ENCODE measurements around the gene COQ10B.
"Not testable (repeated sequence)": the region's sequence is repeated elsewhere in the genome, so short reads cannot be mapped to it uniquely, and the experiment has no call there.

COQ10B gene

DNA sequence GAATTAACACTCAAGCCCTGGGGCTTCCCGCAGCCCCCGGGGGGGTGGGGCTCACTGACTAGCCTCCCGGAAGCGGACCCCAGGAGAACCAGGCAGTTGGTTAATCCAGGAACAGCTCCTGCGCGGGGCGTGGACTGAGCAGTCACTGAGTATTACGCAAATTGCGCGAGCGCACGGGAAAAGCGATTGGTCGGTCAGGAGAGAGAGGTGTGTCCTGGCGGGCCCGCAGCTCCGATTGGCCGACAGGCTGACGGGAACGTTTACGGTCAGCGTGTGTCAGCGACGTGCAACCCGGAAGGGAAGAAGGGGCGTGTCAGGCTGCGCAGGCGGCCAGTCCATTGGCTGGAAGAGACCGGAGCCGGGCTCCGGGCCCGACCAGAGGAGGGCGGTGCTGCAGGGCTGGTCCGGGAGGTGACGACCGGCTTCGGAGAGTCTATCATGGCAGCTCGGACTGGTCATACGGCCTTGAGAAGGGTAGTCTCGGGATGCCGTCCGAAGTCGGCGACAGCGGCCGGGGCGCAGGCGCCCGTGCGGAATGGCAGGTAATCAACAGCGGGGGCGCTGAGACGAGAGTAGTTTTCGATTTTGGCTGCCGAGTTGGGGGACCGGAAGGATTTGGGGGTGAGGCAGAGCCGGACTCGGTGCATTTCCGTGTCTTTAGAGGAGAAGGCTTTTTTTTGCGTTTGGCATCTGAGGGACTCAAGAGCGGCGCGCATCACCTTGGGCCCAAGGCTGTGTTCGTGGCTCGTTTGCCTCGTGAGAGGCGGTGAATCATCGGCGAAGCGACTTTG lies at the start of gene COQ10B:
Gene COQ10B, plus strand, starts transcription at position 430 of the 791 bp plus-strand sequence. Its CDS starts 9 bp downstream, at position 439.
- DNase-seq = peak; percentile 99

DNA sequence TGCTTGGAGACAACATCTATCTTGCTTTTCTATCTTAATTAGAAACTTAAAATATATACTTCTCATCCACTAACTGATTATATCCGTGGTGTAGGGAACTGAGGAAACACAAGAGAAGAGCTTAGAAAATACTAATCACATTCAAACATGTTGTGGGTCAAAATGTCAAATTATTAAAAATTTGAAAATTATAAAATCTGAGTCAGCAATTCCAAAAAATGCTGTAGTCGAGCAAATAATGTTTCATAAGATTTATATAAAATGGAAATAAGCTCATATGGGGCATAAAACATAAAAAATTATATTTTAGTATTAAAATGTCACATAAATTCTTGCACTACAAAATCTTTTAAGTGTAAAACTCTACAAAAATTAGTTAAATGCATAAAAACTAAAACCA lies 47.8 kb upstream of the COQ10B start:
- no peak for DNase-seq

DNA sequence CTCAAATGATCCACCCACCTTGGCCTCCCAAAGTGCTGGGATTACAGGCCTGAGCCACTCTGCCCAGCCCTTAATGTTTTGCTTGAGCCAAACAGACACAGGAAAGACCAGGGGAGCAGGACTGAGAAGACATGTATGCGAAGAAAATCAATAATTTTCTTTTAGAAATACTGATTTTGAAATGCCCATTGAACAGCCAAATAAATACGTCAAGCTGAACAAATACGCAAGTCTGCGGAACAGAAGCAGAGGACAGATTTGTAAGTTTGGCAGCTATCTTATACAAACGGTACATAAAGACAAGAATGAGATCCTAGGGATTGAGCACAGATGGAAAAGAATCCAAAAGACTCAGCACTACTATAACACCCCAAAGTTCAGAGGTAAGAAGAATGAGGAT lies 39.3 kb upstream of the COQ10B start:
- DNase-seq = no peak

DNA sequence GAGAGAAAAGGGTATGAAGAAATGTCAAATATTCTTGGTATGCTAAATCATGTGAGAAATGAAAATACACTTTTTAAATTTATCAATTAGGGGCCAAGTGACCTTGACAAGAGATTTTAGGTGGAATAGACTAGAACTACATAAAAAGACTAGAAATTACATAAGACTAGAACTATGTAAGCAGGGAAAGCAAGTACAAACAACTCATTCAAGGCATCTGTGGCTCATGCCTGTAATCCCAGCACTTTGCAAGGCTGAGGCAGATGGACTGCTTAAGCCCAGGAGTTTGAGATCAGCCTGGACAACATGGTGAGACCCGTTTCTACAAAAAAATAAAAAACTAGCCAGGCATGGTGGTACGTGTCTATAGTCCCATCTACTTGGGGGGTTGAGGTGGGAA lies 38.8 kb upstream of the COQ10B start:
- DNase-seq = no peak

DNA sequence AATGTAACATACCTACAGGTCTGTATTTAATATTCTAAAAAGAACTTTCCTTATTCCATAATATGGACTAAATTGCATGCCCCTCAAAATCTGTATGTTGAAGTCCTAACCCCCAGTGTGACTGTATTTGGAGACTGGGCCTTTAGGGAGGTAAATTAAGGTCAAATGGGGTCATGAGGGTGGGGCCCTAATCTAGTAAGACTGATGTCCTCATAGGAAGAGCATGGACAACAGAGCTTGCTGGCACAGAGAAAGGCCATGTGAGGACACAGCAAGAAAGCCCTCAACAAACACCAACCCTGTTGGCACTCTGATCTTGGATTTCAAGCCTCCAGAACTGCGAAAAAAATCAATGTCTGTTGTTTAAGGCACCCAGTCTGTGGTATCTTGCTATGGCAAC lies 37.1 kb upstream of the COQ10B start:
- DNase-seq = no peak

- no peak for DNase-seq
Observed at GRCh38 chr2:197419438-197419837, 33.9 kb upstream of the COQ10B start.

DNA sequence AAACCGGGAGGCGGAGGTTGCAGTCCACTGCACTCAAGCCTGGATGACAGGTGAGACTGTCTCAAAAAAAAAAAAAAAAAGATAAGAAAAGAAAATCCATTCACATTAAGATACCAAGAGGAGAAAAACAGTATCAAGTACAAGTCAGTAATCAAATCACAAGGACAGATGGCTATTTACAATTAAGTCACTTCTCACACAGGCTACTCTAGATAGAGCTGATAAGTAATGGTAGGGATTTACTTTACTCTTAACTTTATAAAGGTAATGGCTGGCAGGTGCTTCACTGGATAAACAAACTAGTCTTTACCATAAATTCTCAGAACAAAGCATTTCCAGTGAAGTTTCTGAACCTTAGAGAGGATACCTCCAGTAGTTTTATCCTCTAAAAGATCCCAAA lies 30.0 kb upstream of the COQ10B start:
- DNase-seq = no peak

DNA sequence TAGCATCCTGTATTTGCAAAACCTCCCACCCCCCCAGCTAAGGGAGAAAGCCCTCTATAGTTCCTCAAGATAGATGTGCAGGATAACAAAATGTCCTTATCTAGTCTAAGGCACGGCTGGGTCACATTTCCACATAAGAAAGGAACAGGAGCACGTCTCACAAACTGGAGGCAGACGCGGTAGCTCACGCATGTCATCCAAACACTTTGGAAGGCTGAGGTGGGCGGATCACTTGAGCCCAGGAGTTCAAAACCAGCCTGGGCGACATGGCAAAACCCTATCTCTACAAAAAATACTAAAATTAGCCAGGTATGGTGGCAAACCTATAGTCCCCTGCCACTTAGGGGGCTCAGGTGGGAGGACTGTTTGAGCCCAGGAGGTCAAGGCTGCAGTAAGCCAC lies 27.8 kb upstream of the COQ10B start:
- DNase-seq = no peak

DNA sequence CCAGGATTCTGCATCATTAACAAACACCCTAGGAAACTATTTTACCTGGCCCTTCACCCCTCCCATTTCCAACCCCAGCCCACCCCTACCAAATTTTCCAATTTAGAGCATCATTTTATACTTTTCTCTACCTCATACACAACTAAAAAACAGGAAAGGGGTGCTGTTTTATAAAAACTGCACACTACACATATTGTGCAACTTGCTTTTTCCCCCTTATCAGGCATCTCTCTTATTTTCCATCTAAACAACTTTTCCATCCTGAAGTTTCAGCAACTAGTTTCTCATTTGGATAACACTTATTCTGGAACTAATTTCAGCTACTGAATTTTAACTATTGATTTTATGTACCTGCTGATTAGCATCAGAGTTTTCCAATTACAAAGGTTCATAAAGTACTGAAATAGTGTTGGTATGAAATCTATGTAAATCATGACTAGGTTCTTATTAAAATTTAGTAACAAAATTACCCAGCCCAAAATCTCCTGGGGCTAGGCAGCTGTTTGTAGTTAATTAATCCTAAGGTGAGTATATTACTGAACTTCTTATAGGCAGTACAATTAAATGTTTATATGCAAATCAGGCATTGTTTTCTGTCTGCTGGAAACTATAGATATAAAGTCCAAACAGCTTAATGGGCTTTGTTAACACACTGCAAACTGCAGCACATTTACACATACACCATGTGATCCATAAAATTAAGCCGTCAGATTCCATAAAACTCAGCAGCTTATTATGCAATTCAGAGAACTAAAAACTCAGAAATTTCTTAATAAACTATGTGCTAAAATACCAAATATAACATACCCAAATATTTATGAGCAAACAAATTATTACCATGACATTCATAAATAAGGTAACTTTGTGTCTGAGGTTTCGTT lies 26.4 kb upstream of the COQ10B start:
- no peak for DNase-seq

DNA sequence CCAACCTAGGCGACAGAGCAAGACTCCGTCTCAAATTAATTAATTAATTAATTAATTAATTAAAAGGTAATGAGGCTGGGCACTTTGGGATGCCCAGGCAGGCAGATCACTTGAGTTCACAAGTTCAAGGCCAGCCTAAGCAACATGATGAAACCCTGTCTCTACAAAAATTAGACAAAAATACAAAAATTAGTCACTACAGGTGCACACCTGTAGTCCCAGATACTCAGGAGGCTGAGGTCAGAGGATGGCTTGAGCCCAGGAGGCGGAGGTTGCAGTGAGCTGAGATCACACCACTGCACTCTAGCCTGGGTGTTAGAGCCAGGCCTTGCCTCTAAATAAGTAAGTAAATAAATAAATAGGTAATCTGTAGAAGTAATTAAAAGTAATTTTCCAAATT lies 25.4 kb upstream of the COQ10B start:
- DNase-seq = no peak

- no peak for DNase-seq
Observed at GRCh38 chr2:197431858-197432257, 21.5 kb upstream of the COQ10B start.

DNA sequence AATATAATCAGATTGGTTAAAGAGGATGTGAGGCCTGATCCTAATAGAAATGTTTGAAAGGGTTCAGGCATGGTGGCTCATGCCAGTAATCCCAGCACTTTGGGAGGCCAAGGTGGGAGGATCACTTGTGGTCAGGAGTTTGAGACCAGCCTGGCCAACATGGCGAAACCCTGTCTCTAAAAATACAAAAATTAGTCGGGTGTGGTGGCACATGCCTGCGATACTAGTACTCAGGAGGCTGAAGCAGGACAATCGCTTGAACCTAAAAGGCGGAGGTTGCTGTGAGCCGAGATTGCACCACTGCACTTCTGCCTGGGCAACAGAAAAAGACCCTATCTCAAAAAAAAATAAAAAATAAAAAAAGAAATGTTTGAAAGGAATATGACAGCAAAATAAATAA lies 20.8 kb upstream of the COQ10B start:
- not testable (repeated sequence) for DNase-seq

- DNase-seq = no peak
Observed at GRCh38 chr2:197433780-197434438, 19.4 kb upstream of the COQ10B start.

GRCh38 chr2:197434541-197435513 lies 18.5 kb upstream of the COQ10B start, which contains the start of gene SF3B1:
TSS of gene SF3B1 (minus strand) at chr2:197435028. CDS start at chr2:197434999, 29 bp downstream.
- peak; percentile 99 for DNase-seq

DNA sequence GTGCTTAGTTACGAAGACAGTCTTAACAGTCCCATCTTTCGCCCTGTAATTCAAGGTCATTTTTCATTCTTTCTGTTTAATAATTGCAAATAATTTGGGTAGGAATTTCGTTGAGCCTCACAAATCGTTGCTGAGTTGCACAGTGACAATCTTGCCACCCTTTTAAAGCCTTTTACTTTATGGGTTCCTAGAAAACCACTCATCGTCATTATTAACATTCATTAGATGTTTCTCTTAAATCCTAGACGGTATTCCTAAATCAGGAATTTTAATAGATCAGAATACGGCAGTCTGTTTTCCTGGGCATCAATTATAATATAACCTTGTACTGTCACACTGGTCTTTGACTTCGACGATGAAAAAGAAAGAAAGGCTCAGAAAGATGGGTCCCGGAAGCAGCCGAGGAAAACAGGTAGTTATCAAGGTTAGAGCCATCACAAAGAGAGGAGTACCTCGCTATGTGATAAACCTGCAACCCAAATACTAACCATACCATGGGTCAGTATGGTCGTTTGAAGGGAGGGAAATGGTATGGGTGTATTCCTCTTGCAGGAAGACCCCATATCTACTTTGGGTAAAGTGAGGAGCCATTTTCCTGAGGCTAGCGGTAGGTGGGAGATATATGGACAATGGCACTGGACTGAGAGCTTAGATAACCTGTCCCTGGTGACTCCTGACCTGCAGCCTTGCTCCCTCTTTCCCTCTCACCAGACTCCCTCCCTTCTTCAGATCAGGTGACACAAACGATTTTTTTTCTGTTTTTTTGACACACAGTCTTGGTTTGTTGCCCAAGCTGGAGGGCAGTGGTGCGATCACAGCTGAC lies 17.5 kb upstream of the COQ10B start:
- no peak for DNase-seq

GRCh38 chr2:197437380-197437779 lies 16.0 kb upstream of the COQ10B start:
- DNase-seq = no peak

GRCh38 chr2:197442857-197443256 lies 10.5 kb upstream of the COQ10B start:
- no peak for DNase-seq

DNA sequence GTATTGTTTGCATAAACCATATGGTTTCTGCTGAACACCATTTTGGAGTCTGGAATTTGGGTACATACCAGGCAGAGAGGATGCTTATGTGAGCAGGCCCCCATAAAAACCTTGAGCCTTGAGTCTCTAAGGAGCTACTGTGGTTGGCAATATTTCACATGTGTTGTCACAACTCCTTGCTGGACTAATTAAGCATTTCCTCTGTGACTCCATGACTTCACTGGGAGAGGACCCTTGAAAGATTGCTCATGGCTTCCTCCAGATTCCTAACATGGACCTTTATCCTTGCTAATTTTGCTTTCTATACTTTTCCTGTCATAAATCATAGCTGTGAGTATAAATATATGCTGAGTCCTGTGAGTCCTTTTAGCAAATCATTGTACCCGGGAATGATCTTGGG lies 7.6 kb upstream of the COQ10B start:
- DNase-seq = no peak

DNA sequence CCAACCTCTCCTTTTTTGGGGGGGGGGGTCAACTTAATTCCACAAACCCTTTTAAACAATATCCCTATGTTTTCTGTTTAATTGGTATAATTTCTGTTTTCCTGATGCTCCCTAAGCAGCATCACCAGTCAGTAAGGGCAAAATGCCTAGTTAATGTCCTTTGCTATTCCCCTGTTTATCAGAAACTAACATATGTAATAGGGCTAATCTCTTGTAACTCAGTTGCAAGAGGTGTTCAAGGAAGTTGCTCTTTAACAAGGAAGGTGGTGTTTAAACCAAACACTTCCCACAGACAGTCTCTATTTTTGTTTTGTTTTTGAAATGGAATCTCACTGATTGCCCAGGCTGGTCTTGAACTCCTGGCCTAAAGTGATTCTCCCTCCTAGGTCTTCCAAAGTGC lies 6.5 kb upstream of the COQ10B start:
- DNase-seq = no peak

DNA sequence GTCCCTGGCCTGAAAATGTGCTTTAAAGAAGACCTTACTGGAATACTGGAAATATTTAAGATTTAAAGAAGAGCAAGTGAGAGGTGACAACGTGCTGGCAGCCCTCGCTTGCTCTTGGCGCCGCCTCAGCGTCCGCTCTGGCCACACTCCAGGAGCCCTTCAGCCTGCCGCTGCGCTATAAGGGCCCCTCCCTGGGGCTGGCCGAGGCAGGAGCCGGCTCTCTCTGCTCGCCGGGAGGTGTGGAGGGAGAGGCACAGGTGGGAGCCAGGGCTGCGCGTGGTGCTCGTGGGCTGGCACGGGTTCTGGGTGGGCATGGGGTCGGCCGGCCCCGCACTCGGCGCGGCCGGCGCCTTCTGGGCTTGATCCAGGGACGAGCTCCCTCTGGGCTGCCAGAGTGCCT lies 2.9 kb upstream of the COQ10B start:
- DNase-seq = no peak

- DNase-seq = not testable (repeated sequence)
Observed at GRCh38 chr2:197450935-197451358, 2.4 kb upstream of the COQ10B start.

All from stimulated activated naive CD4-positive, alpha-beta T cell treated with Interleukin-2 at 50 U/mL for 16 hours (primary cell).